ENCODE measurements around the gene HTR1E.
"Not testable (repeated sequence)": the region's sequence is repeated elsewhere in the genome, so short reads cannot be mapped to it uniquely, and the experiment has no call there.

DNA sequence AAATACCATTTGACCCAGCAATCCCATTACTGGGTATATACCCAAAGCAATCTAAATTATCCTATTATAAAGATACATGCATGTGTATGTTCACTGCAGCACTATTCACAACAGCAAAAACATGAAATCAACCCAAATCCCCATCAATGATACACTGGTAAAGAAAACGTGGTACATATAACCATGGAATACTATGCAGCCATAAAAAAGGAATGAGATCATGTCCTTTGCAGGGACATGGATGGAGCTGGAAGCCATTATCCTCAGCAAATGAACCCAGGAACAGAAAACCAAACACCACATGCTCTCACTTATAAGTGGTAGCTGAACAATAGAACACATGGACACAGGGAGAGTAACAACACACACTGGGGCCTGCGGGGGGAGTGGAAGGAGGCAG is 69.2 kb downstream of the HTR1E start:
- TF ChIP-seq, protein P1, sequence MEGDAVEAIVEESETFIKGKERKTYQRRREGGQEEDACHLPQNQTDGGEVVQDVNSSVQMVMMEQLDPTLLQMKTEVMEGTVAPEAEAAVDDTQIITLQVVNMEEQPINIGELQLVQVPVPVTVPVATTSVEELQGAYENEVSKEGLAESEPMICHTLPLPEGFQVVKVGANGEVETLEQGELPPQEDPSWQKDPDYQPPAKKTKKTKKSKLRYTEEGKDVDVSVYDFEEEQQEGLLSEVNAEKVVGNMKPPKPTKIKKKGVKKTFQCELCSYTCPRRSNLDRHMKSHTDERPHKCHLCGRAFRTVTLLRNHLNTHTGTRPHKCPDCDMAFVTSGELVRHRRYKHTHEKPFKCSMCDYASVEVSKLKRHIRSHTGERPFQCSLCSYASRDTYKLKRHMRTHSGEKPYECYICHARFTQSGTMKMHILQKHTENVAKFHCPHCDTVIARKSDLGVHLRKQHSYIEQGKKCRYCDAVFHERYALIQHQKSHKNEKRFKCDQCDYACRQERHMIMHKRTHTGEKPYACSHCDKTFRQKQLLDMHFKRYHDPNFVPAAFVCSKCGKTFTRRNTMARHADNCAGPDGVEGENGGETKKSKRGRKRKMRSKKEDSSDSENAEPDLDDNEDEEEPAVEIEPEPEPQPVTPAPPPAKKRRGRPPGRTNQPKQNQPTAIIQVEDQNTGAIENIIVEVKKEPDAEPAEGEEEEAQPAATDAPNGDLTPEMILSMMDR (IDR thresholded peaks at IDR 0.05; ENCODE audit: insufficient read depth, low read depth, low read length): not testable (repeated sequence)
- TF ChIP-seq EZH2 (IDR thresholded peaks at IDR 0.05; ENCODE audit: insufficient read depth, low read length): not testable (repeated sequence)

Data from astrocyte (in vitro differentiated cells and primary cell).